ENCODE results near the gene DCHS1.
A peak's percentile ranks its signal among the peaks of the same experiment; 100 is the strongest.

Gene DCHS1

DNA sequence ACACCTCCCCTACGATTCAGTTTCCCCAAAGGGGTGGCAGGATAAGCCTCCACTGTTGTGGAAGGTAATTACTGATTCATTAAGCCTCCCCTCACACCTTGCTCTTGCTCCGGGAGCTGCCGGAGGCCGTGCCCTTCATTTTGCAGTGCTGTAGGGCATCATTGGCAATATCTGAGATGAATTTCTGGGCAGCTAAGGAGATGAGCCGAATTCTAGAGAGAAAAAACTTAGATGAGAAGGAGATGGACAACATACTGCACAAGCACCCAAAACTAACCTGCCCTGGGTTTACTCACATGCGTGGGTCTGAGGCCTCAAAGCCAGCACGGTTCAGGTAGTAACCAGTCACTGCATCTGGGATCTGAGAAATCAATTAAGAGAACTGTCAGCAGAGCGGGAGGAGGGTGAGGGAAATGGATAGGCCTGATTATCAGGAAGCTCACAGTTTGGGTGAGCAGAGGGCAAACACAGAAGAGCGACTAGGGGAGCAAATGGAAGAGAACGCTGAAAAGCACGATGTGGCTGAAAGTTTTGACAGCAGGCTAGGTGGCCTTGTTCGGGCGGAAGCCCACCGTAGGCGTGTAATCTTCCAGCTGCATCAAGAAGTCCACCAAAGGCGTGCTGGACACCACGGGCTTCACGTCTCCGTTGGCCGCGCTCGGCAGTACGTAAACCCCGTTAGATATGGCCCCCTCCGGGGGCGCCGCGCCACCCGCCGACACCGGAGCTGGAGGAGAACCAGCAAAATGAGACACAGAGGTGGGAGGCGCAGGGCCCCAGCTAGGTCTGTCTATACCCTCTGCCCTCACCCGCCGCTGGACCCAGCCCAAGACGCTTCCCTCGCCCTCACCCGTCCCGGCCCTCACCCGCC is 44.3 kb downstream of the DCHS1 start:
- DNase-seq = no peak

DNA sequence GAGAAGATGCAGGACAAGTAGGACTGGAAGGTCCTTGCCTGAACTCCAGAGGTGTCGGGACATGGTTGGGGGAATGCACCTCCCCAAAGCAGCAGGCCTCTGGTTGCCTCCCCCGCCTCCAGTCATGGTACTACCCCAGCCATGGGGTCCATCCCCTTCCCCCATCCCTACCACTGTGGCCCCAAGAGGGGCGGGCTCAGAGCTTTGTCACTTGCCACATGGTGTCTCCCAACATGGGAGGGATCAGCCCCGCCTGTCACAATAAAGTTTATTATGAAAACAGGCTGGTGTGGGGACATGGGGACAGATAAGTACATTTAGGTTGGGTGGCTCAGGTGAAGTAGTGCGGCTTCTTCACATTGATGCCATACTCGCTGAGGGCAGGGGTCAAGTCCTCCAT is 45.0 kb downstream of the DCHS1 start:
- no peak for DNase-seq

DNA sequence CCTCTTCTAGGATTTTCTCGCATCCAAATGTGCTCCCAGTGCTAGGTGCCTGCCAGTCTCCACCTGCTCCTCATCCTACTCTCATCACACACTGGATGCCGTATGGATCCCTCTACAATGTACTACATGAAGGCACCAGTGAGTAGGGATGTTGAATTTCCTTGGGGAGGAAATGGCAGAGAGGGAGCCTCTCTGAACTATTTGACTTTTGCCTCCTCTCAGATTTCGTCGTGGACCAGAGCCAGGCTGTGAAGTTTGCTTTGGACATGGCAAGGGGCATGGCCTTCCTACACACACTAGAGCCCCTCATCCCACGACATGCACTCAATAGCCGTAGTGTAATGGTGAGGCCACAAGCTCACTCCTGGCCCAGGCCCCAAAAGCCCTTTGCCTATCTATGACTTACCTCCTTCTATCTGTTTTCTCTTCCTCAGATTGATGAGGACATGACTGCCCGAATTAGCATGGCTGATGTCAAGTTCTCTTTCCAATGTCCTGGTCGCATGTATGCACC is 46.0 kb downstream of the DCHS1 start:
- DNase-seq = no peak

DNA sequence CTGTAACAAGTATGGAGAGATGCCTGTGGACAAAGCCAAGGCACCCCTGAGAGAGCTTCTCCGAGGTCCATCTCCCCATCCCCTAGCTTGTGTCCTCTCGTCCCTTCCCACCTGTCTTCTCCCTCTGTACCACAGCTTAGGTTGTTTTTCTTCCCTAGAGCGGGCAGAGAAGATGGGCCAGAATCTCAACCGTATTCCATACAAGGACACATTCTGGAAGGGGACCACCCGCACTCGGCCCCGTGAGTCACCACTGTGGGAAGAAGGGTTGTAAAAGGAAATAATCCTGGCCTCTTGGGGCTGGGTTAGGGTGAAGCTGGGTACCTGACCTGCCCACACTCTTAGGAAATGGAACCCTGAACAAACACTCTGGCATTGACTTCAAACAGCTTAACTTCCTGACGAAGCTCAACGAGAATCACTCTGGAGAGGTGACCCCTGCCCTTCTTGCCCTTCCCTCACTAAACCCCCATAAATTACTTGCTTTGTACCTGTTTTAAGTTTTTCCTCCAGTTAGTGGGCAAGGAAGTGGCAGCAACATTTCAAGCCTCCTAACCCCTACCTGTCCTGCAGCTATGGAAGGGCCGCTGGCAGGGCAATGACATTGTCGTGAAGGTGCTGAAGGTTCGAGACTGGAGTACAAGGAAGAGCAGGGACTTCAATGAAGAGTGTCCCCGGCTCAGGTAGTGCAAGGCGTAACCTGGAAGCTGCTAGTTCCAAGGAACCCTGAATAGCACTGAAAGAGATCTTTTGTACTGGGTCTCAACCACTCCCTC is 46.7 kb downstream of the DCHS1 start:
- DNase-seq = no peak

DNA sequence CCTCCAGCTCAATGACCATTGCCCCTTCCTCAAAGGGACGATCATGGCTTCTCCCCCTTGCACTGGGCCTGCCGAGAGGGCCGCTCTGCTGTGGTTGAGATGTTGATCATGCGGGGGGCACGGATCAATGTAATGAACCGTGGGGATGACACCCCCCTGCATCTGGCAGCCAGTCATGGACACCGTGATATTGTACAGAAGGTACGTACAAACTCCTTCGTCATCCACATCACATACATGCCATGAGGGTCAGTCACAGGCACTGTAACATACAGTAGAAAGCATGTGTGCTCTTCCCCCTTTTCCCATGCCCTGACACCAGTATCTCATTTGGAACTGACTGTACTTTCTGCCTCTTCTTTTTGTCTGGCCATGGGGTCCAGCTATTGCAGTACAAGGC is 47.6 kb downstream of the DCHS1 start:
- DNase-seq = no peak

DNA sequence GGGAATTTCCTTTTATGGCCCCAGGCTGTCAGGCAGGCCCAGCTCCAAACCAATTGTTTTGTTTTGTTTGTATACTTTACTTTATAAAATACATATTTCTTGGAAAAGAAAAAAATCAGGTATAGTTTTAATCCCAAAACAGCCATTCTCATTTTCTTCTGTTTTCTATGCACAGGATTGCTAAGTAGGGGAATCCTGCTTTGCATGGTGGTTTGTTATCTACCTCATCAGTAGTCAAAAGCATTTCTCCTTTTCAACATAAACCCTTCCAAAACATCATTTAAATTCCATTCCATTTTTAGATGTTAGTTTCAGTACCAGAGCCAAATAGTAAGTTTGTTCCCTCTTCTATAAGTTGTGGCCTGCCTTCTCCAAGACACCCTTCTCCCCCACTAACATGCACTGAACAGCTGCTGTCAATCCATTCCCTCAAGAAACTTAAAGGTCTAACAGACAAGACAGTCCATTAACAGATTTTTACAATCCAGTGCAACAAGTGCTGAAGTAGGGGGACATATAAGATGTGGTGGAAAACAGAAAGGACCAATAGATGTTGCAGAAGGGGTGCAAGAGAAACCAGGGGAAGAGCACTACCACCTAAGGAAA is 48.3 kb downstream of the DCHS1 start:
- DNase-seq = no peak

DNA sequence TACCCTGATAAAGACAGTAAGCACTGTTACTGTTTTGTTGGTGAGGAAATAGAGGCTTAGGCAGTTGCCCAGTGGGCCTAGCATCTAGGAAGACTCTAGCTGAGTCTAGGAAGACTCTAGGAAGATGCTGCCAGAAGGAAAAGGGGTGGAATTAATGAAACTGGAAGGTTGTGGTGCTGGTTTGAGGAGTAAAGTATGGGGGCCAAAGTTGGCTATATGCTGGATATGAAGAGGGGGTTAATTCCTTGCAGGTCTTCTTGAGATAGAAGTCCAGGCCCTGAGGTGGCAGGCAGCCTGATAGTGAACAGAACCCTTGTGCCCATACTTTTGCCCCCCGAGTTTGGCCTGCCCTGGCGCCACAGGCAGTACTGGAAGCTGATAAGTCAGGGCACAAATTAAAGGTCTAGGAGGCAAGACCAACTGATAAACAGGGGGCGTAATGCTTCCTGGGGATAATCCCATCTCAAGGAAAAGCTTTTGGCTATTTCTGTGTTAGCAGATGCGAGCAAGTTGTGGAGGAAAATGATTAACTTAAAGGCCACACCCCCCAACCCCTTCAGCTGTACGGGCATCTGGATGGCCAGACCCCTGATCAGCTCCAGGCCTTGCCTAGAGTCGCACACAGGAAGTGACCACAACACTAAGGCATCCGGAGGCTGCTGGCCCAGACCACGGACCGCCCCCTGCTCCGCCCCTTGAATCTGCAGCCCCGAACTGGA is 49.0 kb downstream of the DCHS1 start:
- DNase-seq = peak; percentile 73

DNA sequence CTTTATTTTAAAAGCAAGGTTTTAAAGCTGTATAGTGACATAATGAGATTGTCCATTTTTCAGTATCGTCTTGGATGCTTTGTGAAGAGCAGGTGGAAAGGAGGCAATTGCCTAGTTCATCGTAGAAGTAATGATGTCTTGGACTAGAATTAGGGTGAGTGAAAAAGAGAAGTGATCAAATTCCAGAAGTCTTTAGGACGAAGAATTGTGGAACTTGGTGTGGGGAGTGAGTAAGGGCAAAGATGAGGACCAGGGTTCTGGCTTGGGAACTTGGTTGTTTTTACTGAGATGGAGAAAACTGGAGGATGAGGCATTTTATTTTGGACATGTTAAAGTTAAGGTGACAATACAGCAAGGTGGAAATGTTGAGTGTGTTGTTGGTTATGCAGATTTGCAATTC is 50.8 kb downstream of the DCHS1 start:
- peak; percentile 43 for DNase-seq

DNA sequence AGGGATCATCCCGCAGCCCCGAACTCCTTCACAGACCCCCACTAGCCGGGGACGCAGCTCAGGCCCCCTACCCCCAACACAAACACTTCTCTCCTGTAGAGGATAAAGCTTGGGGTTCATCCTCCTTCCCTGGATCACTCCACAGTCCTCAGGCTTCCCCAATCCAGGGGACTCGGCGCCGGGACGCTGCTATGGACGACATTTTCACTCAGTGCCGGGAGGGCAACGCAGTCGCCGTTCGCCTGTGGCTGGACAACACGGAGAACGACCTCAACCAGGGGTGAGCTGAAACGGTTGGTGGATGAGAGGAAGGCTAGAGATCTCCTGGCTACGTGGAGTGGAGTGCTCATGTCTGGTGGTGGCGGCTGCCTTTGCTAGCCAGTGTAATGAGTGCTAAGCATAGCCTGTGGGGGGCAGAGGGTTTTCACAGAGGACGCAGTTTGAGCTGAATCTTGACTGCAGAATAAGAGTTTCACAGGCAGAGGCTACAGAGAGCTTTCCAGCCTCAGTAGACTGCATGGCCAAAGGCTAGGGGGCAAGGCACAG is 51.5 kb downstream of the DCHS1 start:
- peak; percentile 51 for DNase-seq

DNA sequence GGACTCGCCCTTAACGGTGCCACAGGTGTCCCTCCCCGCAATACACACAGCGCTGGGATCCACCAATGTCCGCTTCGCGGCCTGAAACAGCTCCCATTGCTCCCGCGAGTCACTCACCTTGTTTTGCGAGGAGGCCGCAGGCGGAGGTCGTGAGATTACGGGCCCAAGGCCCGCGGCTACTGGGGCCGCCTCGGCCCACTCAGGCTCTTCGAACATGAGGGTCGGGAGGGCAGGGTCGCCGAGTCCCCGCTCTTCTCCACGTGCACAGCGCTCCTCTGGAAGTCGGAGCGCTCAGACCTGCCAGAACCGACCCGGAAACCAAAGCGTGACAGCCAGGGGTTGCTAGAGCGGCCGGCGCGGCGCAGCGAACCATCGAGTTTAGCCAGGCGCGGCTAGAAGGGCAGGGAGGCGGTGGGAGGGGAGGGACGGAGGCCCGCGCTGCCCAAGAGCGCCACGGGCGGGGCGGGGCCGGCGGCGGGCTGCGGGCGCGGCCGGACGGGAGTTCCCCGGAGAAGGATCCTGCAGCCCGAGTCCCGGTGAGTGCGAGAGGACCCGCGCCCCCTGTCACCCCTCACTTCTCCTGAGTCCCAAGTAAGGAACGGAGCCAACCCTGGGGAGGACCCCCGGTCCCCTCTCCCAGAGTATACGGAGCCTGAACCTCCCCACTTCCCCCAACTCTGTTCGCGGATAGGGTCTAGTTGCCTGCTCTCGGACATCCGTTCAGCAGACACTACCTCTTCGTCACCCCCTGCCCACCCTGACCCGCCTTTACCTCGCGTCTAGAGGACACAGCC is 52.1 kb downstream of the DCHS1 start, which contains the start of the genes ILK and RRP8:
Gene ILK (plus strand): TSS at position 488 of the 794 bp plus-strand sequence. CDS start 498 bp downstream, outside the sequence.
Gene RRP8 (minus strand): TSS at position 330 of the 794 bp plus-strand sequence. CDS start 114 bp downstream, at position 216.
- peak; percentile 91 for DNase-seq

DNA sequence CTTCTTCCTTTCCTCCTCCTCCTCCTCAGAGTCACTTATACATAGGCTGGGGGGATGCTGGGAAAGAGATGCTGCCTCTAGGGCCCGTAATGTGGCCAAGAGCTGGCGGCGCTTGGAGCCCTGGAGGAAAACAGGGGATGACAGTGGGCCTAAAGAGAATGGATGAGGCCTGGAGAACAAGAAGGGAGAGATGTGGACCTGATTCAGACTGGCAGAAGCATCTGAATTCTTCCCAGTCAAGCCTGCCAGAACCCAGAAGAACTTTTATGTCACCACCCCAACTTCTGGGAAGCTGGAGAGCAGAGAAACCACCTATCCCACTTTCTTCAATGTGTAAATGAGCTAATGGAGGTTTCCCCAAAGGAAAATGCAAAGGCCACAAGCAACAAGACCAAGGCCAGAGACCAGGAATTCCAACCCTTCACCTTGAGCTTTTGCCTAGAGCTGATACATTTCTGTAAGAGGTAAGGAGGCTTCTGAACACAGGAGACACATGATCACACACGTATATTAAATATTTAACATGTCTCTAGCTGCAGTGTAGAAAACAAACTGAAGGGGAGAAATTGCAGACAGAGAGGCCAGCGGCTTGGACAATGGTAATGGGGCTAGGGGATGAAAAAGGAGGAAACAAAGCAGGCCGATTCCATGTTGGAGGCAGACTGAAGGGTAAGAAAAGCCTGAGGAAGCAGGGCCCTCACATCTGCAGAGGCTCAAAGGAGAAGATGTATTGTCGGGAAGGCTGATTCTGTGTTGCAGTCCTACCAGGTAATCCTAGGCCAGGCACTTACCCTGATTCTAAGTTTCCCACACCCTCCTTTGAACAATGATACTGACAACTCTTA is 53.3 kb downstream of the DCHS1 start:
- no peak for DNase-seq

DNA sequence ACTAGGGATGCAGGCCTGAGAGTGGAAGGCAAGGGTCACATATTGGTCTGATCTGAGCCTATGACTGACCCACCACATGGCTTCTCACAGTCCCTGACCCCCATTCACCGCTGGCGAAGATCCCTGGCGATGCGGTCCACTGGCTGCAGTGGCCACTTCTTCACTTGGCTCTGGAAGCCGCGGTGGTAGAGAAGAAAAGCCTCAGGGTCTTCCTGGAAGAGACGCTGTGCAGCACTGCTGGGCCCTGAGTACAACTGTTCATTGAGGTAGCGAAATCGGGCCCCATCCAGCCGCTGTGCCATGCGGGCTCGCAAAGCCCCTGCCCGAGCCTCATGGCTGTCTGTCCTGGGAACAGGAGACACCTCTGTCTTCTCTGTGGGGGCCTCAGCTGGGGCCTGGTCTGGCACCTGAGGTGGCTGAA is 54.6 kb downstream of the DCHS1 start:
- DNase-seq = no peak

DNA sequence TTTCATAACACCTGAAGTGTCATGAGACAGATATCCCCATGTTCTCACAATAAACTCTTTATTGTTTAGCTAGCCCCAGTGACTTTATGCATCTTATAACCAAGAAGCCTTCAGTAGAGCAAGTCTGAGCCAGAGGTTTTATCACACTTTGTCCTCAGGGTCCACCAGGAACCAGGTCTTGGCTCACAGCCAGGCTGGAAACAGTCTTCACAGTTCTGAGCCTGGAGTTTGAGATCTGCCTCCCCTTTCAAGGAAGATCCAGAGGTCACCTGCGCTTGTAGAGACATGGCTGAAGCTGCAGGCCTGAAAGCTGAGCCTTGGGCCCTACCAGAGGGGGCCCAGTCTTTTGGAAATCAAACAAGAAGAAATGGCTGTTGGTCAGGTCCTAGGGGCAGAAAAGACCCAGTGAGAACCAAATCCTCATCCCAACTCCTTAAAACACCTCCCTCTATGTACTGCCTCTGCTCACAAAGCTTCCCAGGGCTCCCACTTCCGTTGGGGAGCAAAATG is 55.7 kb downstream of the DCHS1 start:
- DNase-seq = no peak

DNA sequence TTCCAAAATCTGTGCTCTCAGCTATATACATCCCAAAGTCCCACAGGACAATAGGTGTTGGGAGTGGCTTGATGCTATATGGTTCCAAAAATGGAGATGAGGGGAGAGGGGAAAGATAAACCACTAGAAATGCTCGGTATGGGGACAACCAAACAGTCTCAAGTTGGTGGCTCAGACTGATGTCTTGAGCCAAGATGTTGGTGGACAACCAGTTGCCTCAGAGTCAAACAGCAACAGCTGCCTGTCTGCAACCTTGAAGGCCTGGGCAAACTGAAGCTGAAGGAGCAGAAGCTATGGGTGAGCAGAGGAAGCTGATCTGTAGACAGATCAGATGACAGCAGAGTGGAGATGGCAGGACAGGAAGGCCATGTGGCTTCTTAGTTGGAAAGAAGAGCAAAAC is 56.2 kb downstream of the DCHS1 start:
- DNase-seq = no peak

DNA sequence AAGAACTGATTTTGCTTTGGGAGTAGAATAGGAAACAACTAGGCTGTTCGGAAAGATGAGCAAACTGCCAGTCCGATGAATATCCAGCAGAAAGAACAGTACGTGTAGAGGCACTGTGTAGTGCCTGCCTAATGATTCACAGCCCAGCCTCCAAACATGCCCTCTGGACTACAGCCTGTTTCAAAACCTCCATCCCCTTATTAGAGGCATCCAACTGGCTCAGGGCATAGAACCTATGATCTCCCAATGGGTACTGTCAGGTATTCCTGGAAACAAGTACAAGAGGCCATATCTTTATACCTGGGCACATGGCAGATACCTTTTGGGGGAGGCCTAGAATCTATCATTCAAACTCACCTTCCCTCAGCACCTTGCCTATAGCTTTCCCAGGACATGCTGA is 57.1 kb downstream of the DCHS1 start:
- DNase-seq = no peak

DNA sequence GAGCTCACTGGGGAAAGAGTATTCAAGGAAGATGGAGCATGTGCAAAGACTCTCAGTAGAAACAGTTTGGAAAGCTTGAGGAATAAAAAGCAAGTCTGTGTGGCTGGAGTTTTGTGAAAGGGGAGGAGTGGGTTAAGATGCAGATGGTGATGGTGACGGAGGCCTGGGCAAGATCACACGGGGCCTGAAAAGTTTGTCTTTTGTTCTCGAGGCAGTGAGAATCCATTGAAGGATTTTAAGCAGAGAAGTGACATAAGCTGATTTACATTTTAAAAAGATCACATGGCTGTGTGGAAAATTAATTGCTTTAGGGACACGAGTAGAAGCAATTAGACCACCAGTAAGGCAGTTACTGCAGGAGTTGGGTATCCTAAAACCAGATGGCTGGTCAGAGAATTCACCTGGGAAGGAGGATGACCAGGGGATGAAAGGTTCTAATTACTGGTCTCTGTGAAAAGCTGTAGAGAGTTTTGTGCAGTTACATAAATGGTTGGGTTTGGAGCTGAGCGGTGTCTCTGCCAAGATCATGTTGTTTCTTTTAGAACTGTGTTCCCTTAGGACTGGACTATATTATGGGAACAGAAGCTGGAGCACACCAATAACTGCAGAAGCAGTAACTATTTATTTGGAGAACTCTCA is 59.3 kb downstream of the DCHS1 start:
- no peak for DNase-seq

DNA sequence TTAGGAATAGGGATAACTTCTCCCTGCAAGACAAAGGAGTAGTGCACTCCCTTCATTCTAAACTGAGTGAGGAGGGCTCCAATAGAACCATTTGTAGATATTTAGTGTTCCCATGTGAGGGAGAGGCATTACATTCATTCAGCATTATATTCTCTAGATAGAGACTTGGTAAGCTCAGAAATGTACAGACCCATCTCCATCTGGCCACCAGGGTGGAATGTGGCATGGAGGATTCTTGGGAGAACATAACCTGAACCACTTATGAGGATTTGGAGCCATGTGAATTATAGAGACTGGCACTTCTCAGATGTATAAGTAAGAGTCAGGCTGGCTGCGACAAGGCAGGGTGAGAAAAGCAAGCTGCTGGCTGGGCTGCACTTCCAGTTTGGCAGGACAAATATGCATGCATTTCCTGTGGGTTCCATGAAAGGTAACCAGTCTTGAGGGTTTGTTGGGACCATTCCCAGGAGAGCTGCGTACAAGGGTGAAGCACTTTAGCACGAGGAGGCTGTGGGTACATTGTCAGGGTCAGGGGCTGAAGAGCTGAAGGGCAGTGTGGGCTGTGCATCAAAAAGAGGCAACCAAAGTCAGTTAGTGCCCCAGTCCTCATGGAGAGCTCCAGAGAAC is 61.4 kb downstream of the DCHS1 start:
- no peak for DNase-seq

DNA sequence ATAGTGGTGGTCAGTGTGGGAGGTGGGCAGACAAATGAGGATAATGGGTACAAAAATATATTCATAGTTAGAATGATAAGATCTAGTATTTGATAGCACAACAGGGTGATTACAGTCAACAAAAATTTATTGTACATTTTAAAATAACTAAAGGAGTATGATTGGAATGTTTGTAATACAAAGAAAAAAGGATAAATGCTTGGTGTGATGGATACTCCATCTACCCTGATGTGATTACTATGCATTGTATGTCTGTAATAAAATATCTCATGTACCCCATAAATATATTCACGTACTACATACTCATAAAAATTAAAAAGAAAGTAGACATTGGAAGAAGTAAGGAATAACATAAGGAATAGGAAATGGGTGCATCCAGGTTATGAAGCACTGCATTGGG is 67.6 kb downstream of the DCHS1 start:
- no peak for DNase-seq

DNA sequence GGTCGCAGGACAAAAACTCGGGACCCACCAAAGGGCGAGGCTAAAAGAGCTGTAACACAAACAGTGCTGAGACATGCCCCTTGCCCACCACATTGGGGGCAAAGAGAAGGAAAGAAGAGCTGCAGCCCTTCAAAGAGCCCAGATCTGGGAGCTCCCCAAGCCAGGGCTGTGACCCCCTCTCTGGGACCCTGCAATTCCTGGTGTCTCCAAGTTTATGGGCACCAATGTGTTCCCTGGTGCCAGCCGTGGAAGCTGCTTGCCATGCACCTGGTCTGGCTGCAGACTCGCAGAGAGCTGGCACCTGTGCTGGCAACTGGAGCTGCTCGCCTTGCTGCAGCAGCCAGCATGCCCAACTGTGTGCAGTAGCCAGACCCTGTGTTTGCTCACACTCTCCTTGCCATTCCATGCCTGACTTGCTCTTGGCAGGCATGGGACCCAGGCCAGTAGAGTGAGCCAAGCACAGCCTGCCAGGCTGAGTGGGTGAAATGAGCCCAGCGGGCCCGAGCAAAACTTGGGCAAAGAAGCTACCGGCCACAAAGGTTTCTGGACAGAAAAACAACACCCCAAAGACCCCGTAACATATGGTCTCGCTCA is 68.2 kb downstream of the DCHS1 start:
- no peak for DNase-seq
